SK-N-SH treated with all-trans-retinoic acid at 6 μM for 48 hours (cell line): ENCODE data around the gene STAMBPL1.

Experiments used
- ARNTL ChIP-seq: fragments of 450-650 bp; formaldehyde crosslinking; IDR thresholded peaks from 2 replicates; pipeline ENCODE4 v1.5.0; 2020; ENCODE audit warnings: low read depth, mild to moderate bottlenecking, moderate library complexity, borderline replicate concordance
- CSDC2 ChIP-seq: fragments of 250-450 bp; sonication (Bioruptor Pico); IDR thresholded peaks from 2 replicates; pipeline ENCODE4 v1.5.0; 2020; ENCODE audit warnings: mild to moderate bottlenecking, moderate library complexity
- OSR1 ChIP-seq: fragments of 250-450 bp; sonication (Bioruptor Pico); IDR thresholded peaks from 2 replicates; pipeline ENCODE4 v1.8.0; 2022; ENCODE audit warnings: moderate library complexity, mild to moderate bottlenecking, inconsistent platforms
- RARB ChIP-seq: fragments of 250-450 bp; sonication (Bioruptor Pico); IDR thresholded peaks from 2 replicates; pipeline ENCODE4 v1.8.0; 2021; ENCODE audit warnings: mild to moderate bottlenecking, moderate library complexity
- TCF4 ChIP-seq: fragments of 250-450 bp; sonication (Bioruptor Pico); IDR thresholded peaks from 2 replicates; pipeline ENCODE4 v1.8.0; 2021; ENCODE audit warnings: mild to moderate bottlenecking, moderate library complexity, borderline replicate concordance
- TOX ChIP-seq: fragments of 250-450 bp; sonication (Bioruptor Pico); IDR thresholded peaks from 2 replicates; pipeline ENCODE4 v1.8.0; 2021; ENCODE audit warnings: mild to moderate bottlenecking, moderate library complexity, borderline replicate concordance
- ZFP3 ChIP-seq: fragments of 250-450 bp; sonication (Bioruptor Pico); IDR thresholded peaks from 2 replicates; pipeline ENCODE4 v1.5.0; 2020; ENCODE audit warnings: mild to moderate bottlenecking, moderate library complexity
- ZFP30 ChIP-seq: fragments of 450-650 bp; formaldehyde crosslinking; IDR thresholded peaks from 2 replicates; pipeline ENCODE4 v1.5.0; 2022; ENCODE audit warnings: mild to moderate bottlenecking, moderate library complexity
- TF ChIP-seq, protein P1 (sequence below): fragments of 250-450 bp; sonication (Bioruptor Pico); IDR thresholded peaks from 2 replicates; pipeline ENCODE4 v1.5.1; 2020; ENCODE audit warnings: low read depth, mild to moderate bottlenecking, moderate library complexity
- TF ChIP-seq, protein P2 (sequence below): fragments of 250-450 bp; sonication (Bioruptor Pico); IDR thresholded peaks from 2 replicates; pipeline ENCODE4 v1.5.1; 2021; ENCODE audit warnings: mild to moderate bottlenecking, moderate library complexity

DNA sequence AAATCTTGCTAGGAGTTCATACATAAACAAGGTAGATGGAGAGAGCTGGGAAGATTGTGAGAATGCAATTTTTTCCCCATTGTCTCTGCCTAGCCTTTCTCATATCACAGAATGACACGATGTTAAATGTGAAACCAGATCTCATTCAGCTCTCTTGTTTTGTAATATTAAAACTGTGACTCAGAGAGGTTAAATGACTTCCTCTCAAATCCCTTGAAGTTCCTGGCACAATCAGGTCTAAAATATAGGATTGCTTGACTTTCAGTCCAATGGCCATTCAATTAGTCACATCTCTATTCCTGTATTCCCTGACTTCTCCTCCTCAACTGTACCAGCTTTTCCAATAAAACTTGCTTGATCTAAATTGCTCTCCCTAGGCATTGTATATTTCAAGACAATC, 31.5 kb upstream of the STAMBPL1 start:
- TF ChIP-seq ARNTL (CRISPR knock-in tag): no peak
- TF ChIP-seq, protein P1, sequence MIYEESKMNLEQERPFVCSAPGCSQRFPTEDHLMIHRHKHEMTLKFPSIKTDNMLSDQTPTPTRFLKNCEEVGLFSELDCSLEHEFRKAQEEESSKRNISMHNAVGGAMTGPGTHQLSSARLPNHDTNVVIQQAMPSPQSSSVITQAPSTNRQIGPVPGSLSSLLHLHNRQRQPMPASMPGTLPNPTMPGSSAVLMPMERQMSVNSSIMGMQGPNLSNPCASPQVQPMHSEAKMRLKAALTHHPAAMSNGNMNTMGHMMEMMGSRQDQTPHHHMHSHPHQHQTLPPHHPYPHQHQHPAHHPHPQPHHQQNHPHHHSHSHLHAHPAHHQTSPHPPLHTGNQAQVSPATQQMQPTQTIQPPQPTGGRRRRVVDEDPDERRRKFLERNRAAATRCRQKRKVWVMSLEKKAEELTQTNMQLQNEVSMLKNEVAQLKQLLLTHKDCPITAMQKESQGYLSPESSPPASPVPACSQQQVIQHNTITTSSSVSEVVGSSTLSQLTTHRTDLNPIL: no peak
- TF ChIP-seq TCF4 (CRISPR knock-in tag): no peak
- TF ChIP-seq, protein P2, sequence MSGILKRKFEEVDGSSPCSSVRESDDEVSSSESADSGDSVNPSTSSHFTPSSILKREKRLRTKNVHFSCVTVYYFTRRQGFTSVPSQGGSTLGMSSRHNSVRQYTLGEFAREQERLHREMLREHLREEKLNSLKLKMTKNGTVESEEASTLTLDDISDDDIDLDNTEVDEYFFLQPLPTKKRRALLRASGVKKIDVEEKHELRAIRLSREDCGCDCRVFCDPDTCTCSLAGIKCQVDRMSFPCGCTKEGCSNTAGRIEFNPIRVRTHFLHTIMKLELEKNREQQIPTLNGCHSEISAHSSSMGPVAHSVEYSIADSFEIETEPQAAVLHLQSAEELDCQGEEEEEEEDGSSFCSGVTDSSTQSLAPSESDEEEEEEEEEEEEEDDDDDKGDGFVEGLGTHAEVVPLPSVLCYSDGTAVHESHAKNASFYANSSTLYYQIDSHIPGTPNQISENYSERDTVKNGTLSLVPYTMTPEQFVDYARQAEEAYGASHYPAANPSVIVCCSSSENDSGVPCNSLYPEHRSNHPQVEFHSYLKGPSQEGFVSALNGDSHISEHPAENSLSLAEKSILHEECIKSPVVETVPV (CRISPR knock-in tag): no peak
- TF ChIP-seq OSR1 (CRISPR knock-in tag): no peak
- TF ChIP-seq ZFP30 (CRISPR knock-in tag): no peak
- TF ChIP-seq ZFP3 (CRISPR knock-in tag): no peak
- no peak for TF ChIP-seq RARB (CRISPR knock-in tag)
- TF ChIP-seq CSDC2: no peak
- no peak for TF ChIP-seq TOX (CRISPR knock-in tag)
